IMR-90 (cell line): Measurements from ENCODE around the gene ARHGEF17. TPM values are rescaled to one million over a fixed set of nuclear protein-coding genes. Genes with fewer than 3 reads are reported as not detected.

Source experiments
- ATAC-seq: fragments of 200-7000 bp; cut with Tn5 transposase; 2 replicates; pipeline ENCODE4 v1.9.1; 2020; ENCODE audit warnings: low read depth, mild to moderate bottlenecking, moderate library complexity
- BruUV-seq: library from RNA; stranded (reverse); fragments of 400-500 nt; replicated peaks from 2 replicates; lab custom pipeline; 2021; lab: Mats Ljungman, UMichigan
- CTCF ChIA-PET: fragments of 300-600 bp; formaldehyde crosslinking; extraction: SDS; loops from one replicate; lab custom pipeline; 2021; ENCODE audit warnings: antibody characterized with exemption; lab: Yijun Ruan, JAX
- POLR2A ChIA-PET: fragments of 300-600 bp; sonication (Branson Sonifier 250); formaldehyde crosslinking; loops from one replicate; lab custom pipeline; 2022; ENCODE audit warnings: antibody characterized with exemption; ENCODE audit not compliant: unreplicated experiment; lab: Charles Lee
- DNase-seq: peaks from one replicate; pipeline ENCODE4 v3.0.0; 2013
- H2AFZ ChIP-seq: replicated peaks from 2 replicates; pipeline ENCODE3; 2013; ENCODE audit warnings: low read length, mild to moderate bottlenecking; ENCODE audit not compliant: poor library complexity
- H2AK5ac ChIP-seq: 2 replicates; pipeline ENCODE4 v1.6.1; 2013; ENCODE audit warnings: low read depth, low read length, inconsistent platforms
- H2AK9ac ChIP-seq: replicated peaks from 2 replicates; pipeline ENCODE3; 2013; ENCODE audit warnings: mild to moderate bottlenecking, low read depth, low read length, moderate library complexity; ENCODE audit not compliant: poor library complexity
- H2BK120ac ChIP-seq: 2 replicates; pipeline ENCODE4 v1.6.1; 2013; ENCODE audit warnings: low read depth, low read length, inconsistent platforms
- H2BK15ac ChIP-seq: 3 replicates; pipeline ENCODE4 v1.6.1; 2013; ENCODE audit warnings: low read depth, low read length, inconsistent platforms
- H2BK20ac ChIP-seq: 2 replicates; pipeline ENCODE4 v1.6.1; 2013; ENCODE audit warnings: low read depth, mild to moderate bottlenecking, inconsistent platforms, low read length, moderate library complexity
- H2BK5ac ChIP-seq: 2 replicates; pipeline ENCODE4 v1.6.1; 2013; ENCODE audit warnings: mild to moderate bottlenecking, low read depth, low read length, inconsistent platforms; ENCODE audit not compliant: poor library complexity, severe bottlenecking
- H3K14ac ChIP-seq: replicated peaks from 2 replicates; pipeline ENCODE4 v1.6.1; 2013; ENCODE audit warnings: low read depth, low read length, inconsistent platforms
- H3K18ac ChIP-seq: 2 replicates; pipeline ENCODE4 v1.6.1; 2013; ENCODE audit warnings: low read depth, low read length, control low read depth
- H3K23ac ChIP-seq: 2 replicates; pipeline ENCODE4 v1.6.1; 2013; ENCODE audit warnings: low read depth, low read length, inconsistent platforms
- H3K27ac ChIP-seq: 2 replicates; pipeline ENCODE4 v1.5.1; 2013; ENCODE audit warnings: mild to moderate bottlenecking, control low read depth, low read length; ENCODE audit not compliant: insufficient read depth
- H3K27me3 ChIP-seq: 2 replicates; pipeline ENCODE4 v1.6.1; 2013; ENCODE audit warnings: low read length; ENCODE audit not compliant: control insufficient read depth, insufficient read depth
- H3K36me3 ChIP-seq: 2 replicates; pipeline ENCODE4 v1.6.1; 2013; ENCODE audit warnings: low read length, mixed read lengths; ENCODE audit not compliant: control insufficient read depth, insufficient read depth
- H3K4ac ChIP-seq: 2 replicates; pipeline ENCODE4 v1.6.1; 2013; ENCODE audit warnings: low read depth, low read length, inconsistent platforms
- H3K4me1 ChIP-seq: 2 replicates; pipeline ENCODE4 v1.6.1; 2013; ENCODE audit warnings: low read length, mixed read lengths; ENCODE audit not compliant: control insufficient read depth, insufficient read depth
- H3K4me2 ChIP-seq: 2 replicates; pipeline ENCODE4 v1.6.1; 2013; ENCODE audit warnings: low read depth, mild to moderate bottlenecking, control low read depth, low read length, moderate library complexity
- H3K4me3 ChIP-seq: 2 replicates; pipeline ENCODE4 v1.5.1; 2013; ENCODE audit warnings: low read depth, mild to moderate bottlenecking, control low read depth, low read length, moderate library complexity; ENCODE audit not compliant: insufficient read depth
- H3K56ac ChIP-seq: 2 replicates; pipeline ENCODE4 v1.6.1; 2013; ENCODE audit warnings: low read length, inconsistent platforms; ENCODE audit not compliant: insufficient read depth; ENCODE audit errors: extremely low read depth
- H3K79me1 ChIP-seq, 2 experiments: 2 replicates each; pipeline ENCODE4 v1.6.1; 2013; ENCODE audit warnings: low read length in 2 of 2, inconsistent platforms in 1 of 2, low read depth in 1 of 2
- H3K9ac ChIP-seq: 2 replicates; pipeline ENCODE4 v1.6.1; 2013; ENCODE audit warnings: low read depth, low read length, control low read depth
- H3K9me1 ChIP-seq: 2 replicates; pipeline ENCODE4 v1.6.1; 2013; ENCODE audit warnings: low read length, inconsistent platforms; ENCODE audit not compliant: insufficient read depth
- H3K9me3 ChIP-seq: 2 replicates; pipeline ENCODE4 v1.6.1; 2013; ENCODE audit warnings: low read length; ENCODE audit not compliant: control insufficient read depth, insufficient read depth
- H4K20me1 ChIP-seq: 2 replicates; pipeline ENCODE4 v1.6.1; 2013; ENCODE audit warnings: low read length, inconsistent platforms; ENCODE audit not compliant: insufficient read depth
- H4K5ac ChIP-seq: 2 replicates; pipeline ENCODE4 v1.6.1; 2013; ENCODE audit warnings: mild to moderate bottlenecking, low read depth, low read length, control low read depth
- H4K8ac ChIP-seq, 2 experiments: 2 replicates each; pipeline ENCODE4 v1.6.1; 2013; ENCODE audit warnings: low read depth in 2 of 2, low read length in 2 of 2, control low read depth in 1 of 2, inconsistent platforms in 1 of 2
- H4K91ac ChIP-seq: 2 replicates; pipeline ENCODE4 v1.6.1; 2013; ENCODE audit warnings: low read depth, low read length, inconsistent platforms; ENCODE audit not compliant: insufficient read depth
- BHLHE40 ChIP-seq: fragments of 150-350 bp; IDR thresholded peaks from 2 replicates; pipeline ENCODE4 v1.6.1; 2016; ENCODE audit warnings: mild to moderate bottlenecking, low read depth, low read length
- CEBPB ChIP-seq: IDR thresholded peaks from 2 replicates; pipeline ENCODE4 v1.6.1; 2012; ENCODE audit warnings: low read depth, low read length, improper control_type of control experiment
- CHD1 ChIP-seq: IDR thresholded peaks from 2 replicates; pipeline ENCODE4 v1.6.1; 2012; ENCODE audit warnings: low read depth, low read length, improper control_type of control experiment
- CTCF ChIP-seq: conservative IDR thresholded peaks from 2 replicates; pipeline ENCODE4 v1.5.1; 2012; ENCODE audit warnings: mild to moderate bottlenecking, low read depth, low read length, improper control_type of control experiment
- ELK1 ChIP-seq: fragments of 150-350 bp; IDR thresholded peaks from 2 replicates; pipeline ENCODE4 v1.6.1; 2016; ENCODE audit warnings: low read depth, mild to moderate bottlenecking, low read length, moderate library complexity, borderline replicate concordance
- FOS ChIP-seq: fragments of 150-350 bp; IDR thresholded peaks from 2 replicates; pipeline ENCODE4 v1.6.1; 2016; ENCODE audit warnings: low read depth, low read length
- MAFK ChIP-seq: IDR thresholded peaks from 2 replicates; pipeline ENCODE4 v1.6.1; 2012; ENCODE audit warnings: low read depth, low read length, improper control_type of control experiment
- MAZ ChIP-seq: IDR thresholded peaks from 2 replicates; pipeline ENCODE4 v1.6.1; 2012; ENCODE audit warnings: low read depth, mild to moderate bottlenecking, low read length, improper control_type of control experiment, moderate library complexity, borderline replicate concordance
- MXI1 ChIP-seq: IDR thresholded peaks from 2 replicates; pipeline ENCODE4 v1.6.1; 2012; ENCODE audit warnings: low read depth, mild to moderate bottlenecking, low read length, moderate library complexity, borderline replicate concordance
- NFE2L2 ChIP-seq: fragments of 150-350 bp; IDR thresholded peaks from 2 replicates; pipeline ENCODE4 v1.6.1; 2016; ENCODE audit warnings: low read depth, mild to moderate bottlenecking, low read length
- POLR2A ChIP-seq: IDR thresholded peaks from 2 replicates; pipeline ENCODE4 v1.6.1; 2012; ENCODE audit warnings: mild to moderate bottlenecking, low read depth, low read length
- RAD21 ChIP-seq: IDR thresholded peaks from 2 replicates; pipeline ENCODE4 v1.6.1; 2012; ENCODE audit warnings: low read length, improper control_type of control experiment
- RCOR1 ChIP-seq: IDR thresholded peaks from 2 replicates; pipeline ENCODE4 v1.6.1; 2012; ENCODE audit warnings: mild to moderate bottlenecking, low read length, improper control_type of control experiment; ENCODE audit not compliant: insufficient replicate concordance
- RFX5 ChIP-seq: IDR thresholded peaks from 2 replicates; pipeline ENCODE4 v1.8.0; 2012; ENCODE audit warnings: low read depth, mild to moderate bottlenecking, low read length, moderate library complexity
- SMC3 ChIP-seq: fragments of 150-350 bp; IDR thresholded peaks from 2 replicates; pipeline ENCODE4 v1.6.1; 2016; ENCODE audit warnings: low read depth, mild to moderate bottlenecking, antibody characterized with exemption, low read length, moderate library complexity
- WGBS, 2 experiments: methylation state at CpG; one replicate each; pipeline versions ENCODE4 v1.1.5 to v1.1.7; 2013; ENCODE audit warnings: missing lambda C conversion rate in 2 of 2; ENCODE audit not compliant: insufficient read length in 1 of 2; ENCODE audit errors: extremely low coverage in 2 of 2; 5-methylcytosine and 5-hydroxymethylcytosine counted together
- dilution Hi-C: fragments of 300-500 bp; cut with HindIII; formaldehyde crosslinking; loops from one replicate; pipeline ENCODE4 v1.14.3; 2018; ENCODE audit warnings: low sequenced_read_pairs; ENCODE audit not compliant: unreplicated experiment
- in situ Hi-C: fragments of 300-500 bp; cut with MboI; formaldehyde crosslinking; loops from 3 replicates; pipeline ENCODE4 v1.14.3; 2019; ENCODE audit warnings: low sequenced_read_pairs, inconsistent platforms, mixed read lengths
- intact Hi-C: fragments of 100-400 bp; cut with micrococcal nuclease; formaldehyde crosslinking; loops from 2 replicates; pipeline ENCODE4 v1.10.0; 2022
- polyA plus RNA-seq, 3 experiments: library from polyadenylated mRNA; depleted of rRNA; stranded (reverse); fragments of >200 nt; gene quantifications; 2 replicates each; pipeline ENCODE4 v1.2.3, GENCODE V29; 2012; ENCODE audit warnings: low replicate concordance in 1 of 3
- total RNA-seq: library from RNA; depleted of rRNA; stranded (reverse); fragments of >200 nt; gene quantifications from 2 replicates; pipeline ENCODE4 v1.2.3, GENCODE V29; 2012

The ARHGEF17 gene
- total and polyA plus RNA-seq, 2 of the 4 experiments (the other 2 are of a cell fraction) = 21.7 to 97.7 TPM

GRCh38 chr11:73271936-73272679 is 36.0 kb upstream of the ARHGEF17 start, which contains the start of gene P2RY6:
P2RY6 (plus strand) TSS chr11:73272338; CDS start chr11:73296519, 24,181 bp downstream.
- no peak within 1 kb of the TSS; the same call in 2 of the 3 replicates for H2BK15ac ChIP-seq
- H4K5ac ChIP-seq = no peak within 1 kb of the TSS
- no peaks in the 10 kb centered on the region for H3K9me3 ChIP-seq
- H3K23ac ChIP-seq = no peak within 1 kb of the TSS
- H4K20me1 ChIP-seq = no peaks in the 10 kb centered on the region
- POLR2A ChIA-PET = no interaction called here
- no peak within 1 kb of the TSS for H3K4ac ChIP-seq
- no peaks in the 10 kb centered on the region for H3K79me1 ChIP-seq
- H2BK5ac ChIP-seq = no peak within 1 kb of the TSS
- H3K27ac ChIP-seq = no peak within 1 kb of the TSS
- peak within 1 kb of the TSS; percentile 41 for H2AFZ ChIP-seq
- no peaks in the 10 kb centered on the region for H3K4me1 ChIP-seq
- no peak within 1 kb of the TSS for H3K4me2 ChIP-seq
- no peak within 1 kb of the TSS for H3K56ac ChIP-seq
- H3K9ac ChIP-seq = no peak within 1 kb of the TSS
- in situ Hi-C loops (no loop called here), dilution Hi-C loops (no loop called here), intact Hi-C loops (no loop called here)
- CTCF ChIA-PET = interaction anchor here (0.6 to 1.3 kb wide), 4 partner anchors 15 to 552 kb away, joined by 3 to 4 read pairs (median 4); no protein-coding TSS in a partner anchor
- H3K4me3 ChIP-seq = no peak within 1 kb of the TSS
- WGBS, 2 experiments = 84% methylated on average over 5 of the region's 17 CpGs; no CpG with 5 or more reads in 1 of the 2 experiments
- BruUV-seq = no TSS peak
- no peak within 1 kb of the TSS for H4K91ac ChIP-seq
- H2BK20ac ChIP-seq = no peak within 1 kb of the TSS
- no peak within 1 kb of the TSS for H2BK120ac ChIP-seq
- H2AK5ac ChIP-seq = no peak within 1 kb of the TSS
- no peak within 1 kb of the TSS for H3K18ac ChIP-seq
- H2AK9ac ChIP-seq = peak within 1 kb of the TSS; percentile 22
- DNase-seq = peak; percentile 60
- 0 out of 2 replicates have a peak within 1 kb of the TSS, but pooled peaks have one; percentile 21 for H3K14ac ChIP-seq
- peak; percentile 84 for ATAC-seq
- no peak within 1 kb of the TSS for H4K8ac ChIP-seq
- peaks cover 47% of the 10 kb centered on the region for H3K27me3 ChIP-seq
- no peaks in the 10 kb centered on the region for H3K9me1 ChIP-seq
- no peaks in the 10 kb centered on the region for H3K36me3 ChIP-seq
- TF ChIP-seq FOS (0 out of 2 replicates have a peak, but pooled peaks have one; percentile 22), ELK1 (no peak), NFE2L2 (peak; percentile 66; the same call in 1 of the 2 replicates), MXI1 (no peak), SMC3 (no peak), BHLHE40 (no peak), CTCF (no peak), MAZ (no peak), CEBPB (no peak), RCOR1 (no peak), CHD1 (no peak), RAD21 (no peak), POLR2A (no peak), MAFK (peak; percentile 28; the same call in 1 of the 2 replicates), RFX5 (no peak)
